ENCODE data around the gene INTS3.

Gene INTS3

GRCh38 chr1:153741986-153742385 is 14.1 kb downstream of the INTS3 start:
- H3K9ac ChIP-seq (ENCODE audit: low read length in 2 of 2) = no peak overlapping the region
- H3K27me3 ChIP-seq (ENCODE audit: control insufficient read depth in 1 of 2, insufficient read depth in 2 of 2, low read length in 2 of 2) = no peaks in the 10 kb centered on the region
- H3K4me3 ChIP-seq (ENCODE audit: low read length in 2 of 2) = no peak overlapping the region
- H3K9me3 ChIP-seq (ENCODE audit: control insufficient read depth in 2 of 2, low read length in 2 of 2) = no peaks in the 10 kb centered on the region
- peaks cover 4% of the 10 kb centered on the region for H3K4me1 ChIP-seq (ENCODE audit: control insufficient read depth, insufficient read depth, low read length)
- peaks cover 37 to 41% of the 10 kb centered on the region in 2 donors for H3K36me3 ChIP-seq (ENCODE audit: control insufficient read depth in 2 of 2, insufficient read depth in 2 of 2, low read length in 2 of 2)
- no peak overlapping the region for H3K27ac ChIP-seq (ENCODE audit: low read length)

- H3K9me3 ChIP-seq (ENCODE audit: control insufficient read depth in 2 of 2, low read length in 2 of 2) = no peaks in the 10 kb centered on the region
- H3K36me3 ChIP-seq (ENCODE audit: control insufficient read depth in 2 of 2, insufficient read depth in 2 of 2, low read length in 2 of 2) = peaks cover 43 to 47% of the 10 kb centered on the region in 2 donors
- H3K27me3 ChIP-seq (ENCODE audit: control insufficient read depth in 1 of 2, insufficient read depth in 2 of 2, low read length in 2 of 2) = no peaks in the 10 kb centered on the region
- peak overlapping the region in 1 of 2 donors; percentile 13 for H3K9ac ChIP-seq (ENCODE audit: low read length in 2 of 2)
- no peak overlapping the region for H3K4me3 ChIP-seq (ENCODE audit: low read length in 2 of 2)
- H3K4me1 ChIP-seq (ENCODE audit: control insufficient read depth, insufficient read depth, low read length) = peaks cover 4% of the 10 kb centered on the region
- no peak overlapping the region for H3K27ac ChIP-seq (ENCODE audit: low read length)
These were observed 14.7 kb downstream of the INTS3 start for GRCh38 chr1:153742411-153743142.

DNA sequence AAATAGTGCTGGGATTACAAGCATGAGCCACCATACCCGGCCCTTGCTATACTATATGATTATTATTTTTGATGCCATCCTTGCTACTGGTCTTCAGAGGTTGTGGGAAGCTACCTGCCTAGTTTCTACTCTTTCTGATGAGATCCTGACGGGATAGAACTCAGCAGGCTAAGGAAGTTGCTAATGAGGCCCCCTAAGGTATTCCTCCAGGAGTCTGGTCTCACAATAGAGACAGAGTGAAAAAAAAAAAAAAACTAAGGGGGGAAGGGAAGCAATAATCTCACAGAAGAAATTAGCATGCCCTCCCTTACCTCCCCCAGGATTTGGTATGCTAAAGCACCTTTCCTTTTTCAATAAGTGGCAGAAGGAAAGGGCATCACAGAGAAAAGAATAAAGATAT is 17.6 kb downstream of the INTS3 start:
- Histone ChIP-seq H3K36me3 (ENCODE audit: control insufficient read depth in 2 of 2, insufficient read depth in 2 of 2, low read length in 2 of 2) (peaks cover 59 to 63% of the 10 kb centered on the region in 2 donors), H3K9me3 (ENCODE audit: control insufficient read depth in 2 of 2, low read length in 2 of 2) (no peaks in the 10 kb centered on the region), H3K27ac (ENCODE audit: low read length) (no peak overlapping the region), H3K4me3 (ENCODE audit: low read length in 2 of 2) (no peak overlapping the region), H3K9ac (ENCODE audit: low read length in 2 of 2) (no peak overlapping the region), H3K4me1 (ENCODE audit: control insufficient read depth, insufficient read depth, low read length) (peaks cover 18% of the 10 kb centered on the region), H3K27me3 (ENCODE audit: control insufficient read depth in 1 of 2, insufficient read depth in 2 of 2, low read length in 2 of 2) (no peaks in the 10 kb centered on the region)

GRCh38 chr1:153746174-153746573 is 18.3 kb downstream of the INTS3 start:
- Histone ChIP-seq H3K27ac (ENCODE audit: low read length) (no peak overlapping the region), H3K36me3 (ENCODE audit: control insufficient read depth in 2 of 2, insufficient read depth in 2 of 2, low read length in 2 of 2) (peaks cover 63 to 64% of the 10 kb centered on the region in 2 donors), H3K4me1 (ENCODE audit: control insufficient read depth, insufficient read depth, low read length) (peaks cover 18% of the 10 kb centered on the region), H3K4me3 (ENCODE audit: low read length in 2 of 2) (no peak overlapping the region), H3K27me3 (ENCODE audit: control insufficient read depth in 1 of 2, insufficient read depth in 2 of 2, low read length in 2 of 2) (no peaks in the 10 kb centered on the region), H3K9ac (ENCODE audit: low read length in 2 of 2) (no peak overlapping the region), H3K9me3 (ENCODE audit: control insufficient read depth in 2 of 2, low read length in 2 of 2) (no peaks in the 10 kb centered on the region)

DNA sequence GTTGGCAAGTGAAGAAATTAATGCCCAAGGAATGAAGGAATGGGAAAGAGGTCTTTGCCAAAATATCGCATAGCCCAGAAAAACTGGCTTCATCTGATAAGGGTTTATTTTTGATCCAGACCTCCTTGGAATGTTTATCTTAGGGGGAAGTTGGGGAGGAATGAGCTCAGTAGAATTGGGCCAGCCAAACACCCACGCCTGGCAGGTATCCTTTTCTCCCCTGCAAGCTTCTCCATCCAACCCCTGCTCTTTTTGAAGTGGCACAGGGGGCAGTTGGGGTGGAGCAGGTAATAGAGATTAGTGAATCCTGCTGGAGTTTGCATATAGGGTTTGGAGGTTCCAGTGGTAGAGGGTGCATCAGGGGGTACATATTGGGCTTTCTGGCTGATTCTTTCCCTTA is 21.1 kb downstream of the INTS3 start:
- Histone ChIP-seq H3K4me3 (ENCODE audit: low read length in 2 of 2) (no peak overlapping the region), H3K9ac (ENCODE audit: low read length in 2 of 2) (peak overlapping the region in 1 of 2 donors; percentile 29), H3K27ac (ENCODE audit: low read length) (no peak overlapping the region), H3K4me1 (ENCODE audit: control insufficient read depth, insufficient read depth, low read length) (peaks cover 18% of the 10 kb centered on the region), H3K27me3 (ENCODE audit: control insufficient read depth in 1 of 2, insufficient read depth in 2 of 2, low read length in 2 of 2) (no peaks in the 10 kb centered on the region), H3K36me3 (ENCODE audit: control insufficient read depth in 2 of 2, insufficient read depth in 2 of 2, low read length in 2 of 2) (peaks cover 58 to 61% of the 10 kb centered on the region in 2 donors), H3K9me3 (ENCODE audit: control insufficient read depth in 2 of 2, low read length in 2 of 2) (no peaks in the 10 kb centered on the region)

DNA sequence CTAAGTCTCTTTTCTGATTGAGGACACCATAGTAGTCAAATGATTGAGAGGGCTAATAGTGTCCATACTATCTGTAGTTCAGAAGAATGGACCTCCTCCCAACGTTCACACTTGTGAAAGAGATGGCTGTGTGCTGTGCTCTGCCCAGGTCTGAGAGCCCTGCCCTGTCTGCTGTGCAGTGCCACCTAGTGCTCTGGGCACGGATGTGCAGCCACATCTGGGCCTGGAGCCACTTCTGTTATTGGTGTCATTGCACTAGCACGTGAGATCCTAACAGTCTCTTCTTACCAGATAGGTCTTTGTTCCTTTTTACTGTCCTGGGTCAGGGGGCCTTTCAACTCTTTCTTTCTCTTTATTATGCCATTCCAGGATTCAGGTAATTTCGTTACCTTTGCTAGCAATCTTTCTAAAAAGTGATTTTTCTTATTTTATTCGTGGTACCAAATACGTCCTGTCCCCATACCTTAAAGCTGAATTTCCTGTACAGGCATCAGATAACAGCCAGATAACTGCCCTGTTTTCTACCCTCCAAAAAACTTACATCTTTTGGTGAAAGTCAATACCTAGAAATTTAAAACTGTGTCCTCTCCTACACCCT is 21.7 kb downstream of the INTS3 start:
- Histone ChIP-seq H3K27me3 (ENCODE audit: control insufficient read depth in 1 of 2, insufficient read depth in 2 of 2, low read length in 2 of 2) (no peaks in the 10 kb centered on the region), H3K9me3 (ENCODE audit: control insufficient read depth in 2 of 2, low read length in 2 of 2) (no peaks in the 10 kb centered on the region), H3K9ac (ENCODE audit: low read length in 2 of 2) (peak overlapping the region in 1 of 2 donors; percentile 29), H3K4me1 (ENCODE audit: control insufficient read depth, insufficient read depth, low read length) (peaks cover 18% of the 10 kb centered on the region), H3K36me3 (ENCODE audit: control insufficient read depth in 2 of 2, insufficient read depth in 2 of 2, low read length in 2 of 2) (peaks cover 59 to 60% of the 10 kb centered on the region in 2 donors), H3K27ac (ENCODE audit: low read length) (no peak overlapping the region), H3K4me3 (ENCODE audit: low read length in 2 of 2) (no peak overlapping the region)

DNA sequence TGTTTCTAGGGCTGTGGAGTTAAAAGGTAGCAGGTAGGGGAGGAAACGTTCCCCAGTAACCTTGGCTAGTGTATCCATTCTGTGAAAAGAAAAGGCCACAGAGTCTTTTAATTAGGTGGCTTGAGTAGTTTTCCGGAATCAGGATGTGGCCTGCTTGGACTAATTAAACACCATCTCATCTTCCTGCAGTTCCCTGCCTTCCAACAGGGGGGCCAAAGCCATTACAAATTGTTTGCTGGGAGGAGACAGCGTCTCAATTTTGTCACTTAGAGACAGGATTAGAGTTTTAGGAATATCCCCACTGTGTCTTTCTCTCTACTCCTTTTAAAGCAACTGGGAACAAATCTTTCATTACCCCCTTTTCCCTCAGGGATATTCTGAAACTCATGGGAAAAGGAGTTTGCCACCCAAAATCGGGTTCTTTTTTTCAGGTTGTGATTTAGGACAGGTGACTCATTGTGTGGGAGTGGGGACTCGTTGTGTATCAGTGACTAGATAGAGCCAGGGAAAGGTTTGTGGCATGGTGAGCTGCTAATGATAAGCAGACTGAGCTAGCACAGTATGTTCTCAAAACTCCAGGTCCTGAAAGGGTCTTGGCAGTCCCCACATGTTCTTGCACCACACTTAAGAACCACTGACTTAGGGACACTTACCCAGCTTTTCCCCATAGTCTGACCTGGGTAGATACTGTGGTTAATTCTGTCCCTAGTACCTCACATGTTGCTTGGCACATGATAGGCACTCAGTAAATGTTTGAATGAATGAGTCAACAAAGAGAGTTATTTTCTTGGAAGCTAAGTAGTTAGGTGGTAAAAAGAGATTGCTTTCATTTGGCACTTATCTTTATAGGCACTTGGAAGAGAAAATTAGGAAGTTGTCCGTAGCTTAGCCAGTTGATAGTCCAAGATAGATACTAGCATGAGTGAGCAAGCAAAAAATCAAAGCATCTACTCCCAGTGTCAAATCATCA is 22.5 kb downstream of the INTS3 start:
- Histone ChIP-seq H3K27me3 (ENCODE audit: control insufficient read depth in 1 of 2, insufficient read depth in 2 of 2, low read length in 2 of 2) (no peaks in the 10 kb centered on the region), H3K27ac (ENCODE audit: low read length) (no peak overlapping the region), H3K4me1 (ENCODE audit: control insufficient read depth, insufficient read depth, low read length) (peaks cover 18% of the 10 kb centered on the region), H3K36me3 (ENCODE audit: control insufficient read depth in 2 of 2, insufficient read depth in 2 of 2, low read length in 2 of 2) (peaks cover 59 to 64% of the 10 kb centered on the region in 2 donors), H3K9ac (ENCODE audit: low read length in 2 of 2) (no peak overlapping the region), H3K4me3 (ENCODE audit: low read length in 2 of 2) (no peak overlapping the region), H3K9me3 (ENCODE audit: control insufficient read depth in 2 of 2, low read length in 2 of 2) (no peaks in the 10 kb centered on the region)

DNA sequence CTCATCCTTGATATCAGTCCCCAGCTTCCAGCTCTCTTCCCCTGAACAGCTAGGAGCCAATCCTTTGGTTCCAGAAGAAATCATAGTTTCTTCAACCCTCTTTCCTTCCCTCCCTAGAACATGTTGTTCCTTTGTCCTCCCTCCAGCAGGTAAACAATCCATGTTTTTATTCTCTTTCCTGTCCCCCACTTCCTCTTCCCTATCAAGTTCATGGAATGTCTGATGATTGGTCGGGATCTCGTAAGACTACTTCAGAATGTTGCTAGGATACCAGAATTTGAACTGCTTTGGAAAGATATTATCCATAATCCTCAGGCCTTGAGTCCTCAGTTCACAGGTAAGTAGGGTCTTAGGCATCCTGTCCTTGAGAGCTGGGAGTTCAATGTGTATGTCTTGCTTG is 24.2 kb downstream of the INTS3 start:
- Histone ChIP-seq H3K4me1 (ENCODE audit: control insufficient read depth, insufficient read depth, low read length) (peaks cover 14% of the 10 kb centered on the region), H3K36me3 (ENCODE audit: control insufficient read depth in 2 of 2, insufficient read depth in 2 of 2, low read length in 2 of 2) (peaks cover 55 to 59% of the 10 kb centered on the region in 2 donors), H3K9ac (ENCODE audit: low read length in 2 of 2) (no peak overlapping the region)

DNA sequence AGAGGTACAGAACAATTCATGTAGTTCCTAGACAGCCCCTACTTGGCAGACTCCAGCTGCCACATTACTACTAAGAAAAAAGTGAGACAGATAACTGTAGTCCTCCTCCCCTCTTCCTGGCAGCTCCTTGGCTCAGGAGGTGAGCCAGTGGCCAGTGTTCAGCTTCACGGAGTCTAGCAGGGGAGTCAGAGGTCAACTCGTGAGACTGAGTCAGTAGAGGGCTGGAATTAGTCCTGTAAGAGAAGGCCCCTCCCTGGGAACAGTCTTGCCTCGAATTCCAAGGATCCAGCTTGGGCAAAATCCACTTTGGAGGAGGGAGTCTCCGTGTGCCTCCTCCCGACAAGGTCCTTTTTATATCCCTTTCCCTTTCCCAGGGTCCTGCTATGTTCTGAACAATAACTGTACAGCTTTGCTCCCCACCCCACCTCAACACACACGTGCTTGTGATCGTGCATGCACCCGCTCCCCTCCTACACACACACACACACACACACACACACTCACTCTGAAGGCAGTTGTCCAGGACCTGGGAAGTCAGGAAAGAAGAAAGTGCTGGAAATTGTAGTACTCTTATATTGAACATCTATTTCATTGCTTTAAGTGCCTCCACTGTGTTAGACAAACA is 24.8 kb downstream of the INTS3 start:
- peaks cover 53 to 57% of the 10 kb centered on the region in 2 donors for H3K36me3 ChIP-seq (ENCODE audit: control insufficient read depth in 2 of 2, insufficient read depth in 2 of 2, low read length in 2 of 2)
- no peaks in the 10 kb centered on the region for H3K27me3 ChIP-seq (ENCODE audit: control insufficient read depth in 1 of 2, insufficient read depth in 2 of 2, low read length in 2 of 2)
- peaks cover 13% of the 10 kb centered on the region for H3K4me1 ChIP-seq (ENCODE audit: control insufficient read depth, insufficient read depth, low read length)
- H3K27ac ChIP-seq (ENCODE audit: low read length) = peak overlapping the region; percentile 25
- H3K9ac ChIP-seq (ENCODE audit: low read length in 2 of 2) = no peak overlapping the region
- no peaks in the 10 kb centered on the region for H3K9me3 ChIP-seq (ENCODE audit: control insufficient read depth in 2 of 2, low read length in 2 of 2)
- H3K4me3 ChIP-seq (ENCODE audit: low read length in 2 of 2) = no peak overlapping the region

More for the DNA sequence above, 24.2 kb downstream of the INTS3 start:
- Histone ChIP-seq H3K27me3 (ENCODE audit: control insufficient read depth in 1 of 2, insufficient read depth in 2 of 2, low read length in 2 of 2) (no peaks in the 10 kb centered on the region), H3K9me3 (ENCODE audit: control insufficient read depth in 2 of 2, low read length in 2 of 2) (no peaks in the 10 kb centered on the region), H3K27ac (ENCODE audit: low read length) (peak overlapping the region; percentile 25), H3K4me3 (ENCODE audit: low read length in 2 of 2) (no peak overlapping the region)

GRCh38 chr1:153754266-153754665 is 26.4 kb downstream of the INTS3 start:
- no peak overlapping the region for H3K4me3 ChIP-seq (ENCODE audit: low read length in 2 of 2)
- H3K4me1 ChIP-seq (ENCODE audit: control insufficient read depth, insufficient read depth, low read length) = no peaks in the 10 kb centered on the region
- H3K9ac ChIP-seq (ENCODE audit: low read length in 2 of 2) = peak overlapping the region in 1 of 2 donors; percentile 29
- no peaks in the 10 kb centered on the region for H3K27me3 ChIP-seq (ENCODE audit: control insufficient read depth in 1 of 2, insufficient read depth in 2 of 2, low read length in 2 of 2)
- H3K36me3 ChIP-seq (ENCODE audit: control insufficient read depth in 2 of 2, insufficient read depth in 2 of 2, low read length in 2 of 2) = peaks cover 55 to 57% of the 10 kb centered on the region in 2 donors
- H3K27ac ChIP-seq (ENCODE audit: low read length) = no peak overlapping the region
- H3K9me3 ChIP-seq (ENCODE audit: control insufficient read depth in 2 of 2, low read length in 2 of 2) = no peaks in the 10 kb centered on the region

All from stomach smooth muscle (tissue), 2 donors.